HEK293 (cell line): Measurements from ENCODE around the gene LRP1B.

ENCODE experiments used
- CTCF ChIA-PET: fragments of 350-600 bp; formaldehyde crosslinking; extraction: SDS; loops from one replicate; lab custom pipeline; 2021; ENCODE audit warnings: antibody characterized with exemption; lab: Yijun Ruan, JAX
- POLR2A ChIA-PET: fragments of 300-600 bp; formaldehyde crosslinking; extraction: SDS; loops from one replicate; lab custom pipeline; 2020; ENCODE audit warnings: antibody characterized with exemption, inconsistent platforms; lab: Yijun Ruan, JAX
- H3K27ac ChIP-seq: fragments of 200-500 bp; sonication (Bioruptor generic); 2 replicates; pipeline ENCODE4 v1.5.1; 2014; ENCODE audit warnings: low read depth, low read length, control low read depth, inconsistent platforms; ENCODE audit errors: extremely low read depth
- H3K36me3 ChIP-seq, 2 experiments: fragments of 200-500 bp in 1 of 2; sonication (Bioruptor generic) in 1 of 2; 1 replicate in 1 of 2; 2 replicates in 1 of 2; pipeline ENCODE4 v1.5.1; 2014 to 2017; ENCODE audit warnings: inconsistent platforms in 2 of 2, low read length in 2 of 2; ENCODE audit not compliant: control insufficient read depth in 2 of 2, insufficient read depth in 1 of 2
- H3K4me1 ChIP-seq: fragments of 200-500 bp; sonication (Bioruptor generic); 2 replicates; pipeline ENCODE4 v1.5.1; 2014; ENCODE audit warnings: mild to moderate bottlenecking, low read length, inconsistent platforms; ENCODE audit not compliant: control insufficient read depth, insufficient read depth
- H3K4me3 ChIP-seq: 2 replicates; pipeline ENCODE4 v1.5.1; 2011; ENCODE audit warnings: low read depth, mild to moderate bottlenecking, control low read depth, low read length, moderate library complexity
- H3K9me3 ChIP-seq: fragments of 200-500 bp; sonication (Bioruptor generic); 2 replicates; pipeline ENCODE4 v1.5.1; 2014; ENCODE audit warnings: low read depth, low read length, inconsistent platforms; ENCODE audit not compliant: control insufficient read depth, insufficient read depth
- OVOL3 ChIP-seq: fragments of 450-650 bp; formaldehyde crosslinking; IDR thresholded peaks from 2 replicates; pipeline ENCODE4 v1.5.1; 2016; ENCODE audit warnings: missing biosample characterization, missing genetic modification characterization
- RBAK ChIP-seq: fragments of 450-650 bp; formaldehyde crosslinking; IDR thresholded peaks from 2 replicates; pipeline ENCODE4 v1.5.1; 2016; ENCODE audit warnings: missing biosample characterization, missing genetic modification characterization
- WT1 ChIP-seq: fragments of 450-650 bp; formaldehyde crosslinking; IDR thresholded peaks from 2 replicates; pipeline ENCODE4 v1.5.1; 2016; ENCODE audit warnings: missing biosample characterization, missing genetic modification characterization
- ZBTB20 ChIP-seq: fragments of 450-650 bp; formaldehyde crosslinking; IDR thresholded peaks from 2 replicates; pipeline ENCODE4 v1.5.1; 2016; ENCODE audit warnings: missing biosample characterization, missing genetic modification characterization
- ZEB2 ChIP-seq: fragments of 450-650 bp; formaldehyde crosslinking; IDR thresholded peaks from 2 replicates; pipeline ENCODE4 v1.5.1; 2016; ENCODE audit warnings: missing biosample characterization, missing genetic modification characterization
- ZFP37 ChIP-seq: fragments of 450-650 bp; formaldehyde crosslinking; IDR thresholded peaks from 2 replicates; pipeline ENCODE4 v1.5.1; 2016; ENCODE audit warnings: missing biosample characterization, missing genetic modification characterization
- ZNF266 ChIP-seq: fragments of 450-650 bp; formaldehyde crosslinking; IDR thresholded peaks from 2 replicates; pipeline ENCODE4 v1.5.1; 2016; ENCODE audit warnings: missing biosample characterization, missing genetic modification characterization, low read depth
- ZNF354C ChIP-seq: fragments of 450-650 bp; formaldehyde crosslinking; IDR thresholded peaks from 2 replicates; pipeline ENCODE4 v1.5.1; 2016; ENCODE audit warnings: missing biosample characterization, missing genetic modification characterization, low read depth, borderline replicate concordance
- ZNF37A ChIP-seq: fragments of 450-650 bp; IDR thresholded peaks from 2 replicates; pipeline ENCODE4 v1.5.1; 2018; ENCODE audit warnings: missing biosample characterization, missing genetic modification characterization
- ZNF664 ChIP-seq: fragments of 450-650 bp; formaldehyde crosslinking; IDR thresholded peaks from 2 replicates; pipeline ENCODE4 v1.5.1; 2016; ENCODE audit warnings: missing biosample characterization, missing genetic modification characterization
- ZNF670 ChIP-seq: fragments of 450-650 bp; formaldehyde crosslinking; IDR thresholded peaks from 2 replicates; pipeline ENCODE4 v1.5.1; 2016; ENCODE audit warnings: missing biosample characterization, missing genetic modification characterization, low read depth
- ZXDB ChIP-seq: fragments of 450-650 bp; formaldehyde crosslinking; IDR thresholded peaks from 2 replicates; pipeline ENCODE4 v1.5.1; 2016; ENCODE audit warnings: missing biosample characterization, missing genetic modification characterization
- TF ChIP-seq, protein P1 (sequence below): fragments of 450-650 bp; formaldehyde crosslinking; IDR thresholded peaks from 2 replicates; pipeline ENCODE4 v1.5.1; 2016; ENCODE audit warnings: missing biosample characterization, missing genetic modification characterization
- TF ChIP-seq, protein P2 (sequence below): fragments of 450-650 bp; formaldehyde crosslinking; IDR thresholded peaks from 2 replicates; pipeline ENCODE4 v1.5.1; 2016; ENCODE audit warnings: missing biosample characterization, missing genetic modification characterization, borderline replicate concordance
- TF ChIP-seq, protein P3 (sequence below): fragments of 450-650 bp; formaldehyde crosslinking; IDR thresholded peaks from 2 replicates; pipeline ENCODE4 v1.5.1; 2017; ENCODE audit warnings: missing biosample characterization, missing genetic modification characterization
- TF ChIP-seq, protein P4 (sequence below): fragments of 450-650 bp; IDR thresholded peaks from 2 replicates; pipeline ENCODE4 v1.5.1; 2018; ENCODE audit warnings: missing biosample characterization, mild to moderate bottlenecking, missing genetic modification characterization
- TF ChIP-seq, protein P5 (sequence below): fragments of 450-650 bp; formaldehyde crosslinking; IDR thresholded peaks from 2 replicates; pipeline ENCODE4 v1.5.1; 2016; ENCODE audit warnings: missing biosample characterization, missing genetic modification characterization
- TF ChIP-seq, protein P6 (sequence below): fragments of 450-650 bp; formaldehyde crosslinking; IDR thresholded peaks from 2 replicates; pipeline ENCODE4 v1.5.1; 2017; ENCODE audit warnings: missing biosample characterization, missing genetic modification characterization

Gene LRP1B

DNA sequence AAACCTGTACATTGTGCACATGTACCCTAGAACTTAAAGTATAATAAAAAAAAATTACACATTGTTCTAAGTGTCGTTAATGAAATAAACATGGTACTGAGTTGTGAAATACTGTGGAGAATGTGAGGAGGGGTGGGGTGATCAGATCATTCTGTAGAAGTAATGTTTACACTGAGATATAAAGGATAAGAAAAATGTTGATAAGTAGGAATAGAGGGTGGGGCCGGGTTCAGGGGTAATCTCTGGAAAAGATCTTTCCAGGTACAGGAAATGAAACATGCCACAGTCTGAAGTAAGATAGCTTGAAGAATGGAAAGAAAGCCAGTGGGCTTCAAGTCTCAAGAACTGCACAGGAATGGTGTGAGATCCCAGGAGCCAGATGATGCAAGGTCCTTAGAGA is 1482.4 kb downstream of the LRP1B start (continued):
- TF ChIP-seq, protein P1, sequence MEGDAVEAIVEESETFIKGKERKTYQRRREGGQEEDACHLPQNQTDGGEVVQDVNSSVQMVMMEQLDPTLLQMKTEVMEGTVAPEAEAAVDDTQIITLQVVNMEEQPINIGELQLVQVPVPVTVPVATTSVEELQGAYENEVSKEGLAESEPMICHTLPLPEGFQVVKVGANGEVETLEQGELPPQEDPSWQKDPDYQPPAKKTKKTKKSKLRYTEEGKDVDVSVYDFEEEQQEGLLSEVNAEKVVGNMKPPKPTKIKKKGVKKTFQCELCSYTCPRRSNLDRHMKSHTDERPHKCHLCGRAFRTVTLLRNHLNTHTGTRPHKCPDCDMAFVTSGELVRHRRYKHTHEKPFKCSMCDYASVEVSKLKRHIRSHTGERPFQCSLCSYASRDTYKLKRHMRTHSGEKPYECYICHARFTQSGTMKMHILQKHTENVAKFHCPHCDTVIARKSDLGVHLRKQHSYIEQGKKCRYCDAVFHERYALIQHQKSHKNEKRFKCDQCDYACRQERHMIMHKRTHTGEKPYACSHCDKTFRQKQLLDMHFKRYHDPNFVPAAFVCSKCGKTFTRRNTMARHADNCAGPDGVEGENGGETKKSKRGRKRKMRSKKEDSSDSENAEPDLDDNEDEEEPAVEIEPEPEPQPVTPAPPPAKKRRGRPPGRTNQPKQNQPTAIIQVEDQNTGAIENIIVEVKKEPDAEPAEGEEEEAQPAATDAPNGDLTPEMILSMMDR (tag by site-specific recombination): no peak
- no peak for TF ChIP-seq ZFP37
- TF ChIP-seq, protein P2, sequence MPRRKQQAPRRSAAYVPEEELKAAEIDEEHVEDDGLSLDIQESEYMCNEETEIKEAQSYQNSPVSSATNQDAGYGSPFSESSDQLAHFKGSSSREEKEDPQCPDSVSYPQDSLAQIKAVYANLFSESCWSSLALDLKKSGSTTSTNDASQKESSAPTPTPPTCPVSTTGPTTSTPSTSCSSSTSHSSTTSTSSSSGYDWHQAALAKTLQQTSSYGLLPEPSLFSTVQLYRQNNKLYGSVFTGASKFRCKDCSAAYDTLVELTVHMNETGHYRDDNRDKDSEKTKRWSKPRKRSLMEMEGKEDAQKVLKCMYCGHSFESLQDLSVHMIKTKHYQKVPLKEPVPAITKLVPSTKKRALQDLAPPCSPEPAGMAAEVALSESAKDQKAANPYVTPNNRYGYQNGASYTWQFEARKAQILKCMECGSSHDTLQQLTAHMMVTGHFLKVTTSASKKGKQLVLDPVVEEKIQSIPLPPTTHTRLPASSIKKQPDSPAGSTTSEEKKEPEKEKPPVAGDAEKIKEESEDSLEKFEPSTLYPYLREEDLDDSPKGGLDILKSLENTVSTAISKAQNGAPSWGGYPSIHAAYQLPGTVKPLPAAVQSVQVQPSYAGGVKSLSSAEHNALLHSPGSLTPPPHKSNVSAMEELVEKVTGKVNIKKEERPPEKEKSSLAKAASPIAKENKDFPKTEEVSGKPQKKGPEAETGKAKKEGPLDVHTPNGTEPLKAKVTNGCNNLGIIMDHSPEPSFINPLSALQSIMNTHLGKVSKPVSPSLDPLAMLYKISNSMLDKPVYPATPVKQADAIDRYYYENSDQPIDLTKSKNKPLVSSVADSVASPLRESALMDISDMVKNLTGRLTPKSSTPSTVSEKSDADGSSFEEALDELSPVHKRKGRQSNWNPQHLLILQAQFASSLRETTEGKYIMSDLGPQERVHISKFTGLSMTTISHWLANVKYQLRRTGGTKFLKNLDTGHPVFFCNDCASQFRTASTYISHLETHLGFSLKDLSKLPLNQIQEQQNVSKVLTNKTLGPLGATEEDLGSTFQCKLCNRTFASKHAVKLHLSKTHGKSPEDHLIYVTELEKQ: no peak
- TF ChIP-seq, protein P3, sequence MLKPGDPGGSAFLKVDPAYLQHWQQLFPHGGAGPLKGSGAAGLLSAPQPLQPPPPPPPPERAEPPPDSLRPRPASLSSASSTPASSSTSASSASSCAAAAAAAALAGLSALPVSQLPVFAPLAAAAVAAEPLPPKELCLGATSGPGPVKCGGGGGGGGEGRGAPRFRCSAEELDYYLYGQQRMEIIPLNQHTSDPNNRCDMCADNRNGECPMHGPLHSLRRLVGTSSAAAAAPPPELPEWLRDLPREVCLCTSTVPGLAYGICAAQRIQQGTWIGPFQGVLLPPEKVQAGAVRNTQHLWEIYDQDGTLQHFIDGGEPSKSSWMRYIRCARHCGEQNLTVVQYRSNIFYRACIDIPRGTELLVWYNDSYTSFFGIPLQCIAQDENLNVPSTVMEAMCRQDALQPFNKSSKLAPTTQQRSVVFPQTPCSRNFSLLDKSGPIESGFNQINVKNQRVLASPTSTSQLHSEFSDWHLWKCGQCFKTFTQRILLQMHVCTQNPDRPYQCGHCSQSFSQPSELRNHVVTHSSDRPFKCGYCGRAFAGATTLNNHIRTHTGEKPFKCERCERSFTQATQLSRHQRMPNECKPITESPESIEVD: no peak
- TF ChIP-seq, all 188 proteins: peak for 0

DNA sequence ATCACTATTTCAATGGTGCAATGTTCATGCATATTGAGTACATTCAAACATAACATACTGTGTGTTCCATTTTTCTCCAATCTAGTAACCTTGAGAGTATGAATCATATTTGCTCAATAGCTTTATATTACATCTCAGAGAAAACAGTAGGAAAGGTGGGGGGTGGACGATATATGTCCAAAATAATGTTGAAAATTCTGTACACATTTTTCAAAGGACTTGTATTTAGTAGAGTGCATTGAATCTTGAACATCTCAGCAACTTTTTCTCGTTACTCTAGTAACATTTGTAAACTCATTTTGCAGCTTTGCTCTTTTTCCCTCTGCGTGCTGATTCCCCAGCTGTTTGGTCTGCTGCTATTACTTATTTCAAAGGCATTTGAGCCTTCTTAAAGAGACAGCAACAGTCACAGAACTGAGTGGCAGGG is 1487.0 kb downstream of the LRP1B start:
- CTCF ChIA-PET: no interaction called here
- POLR2A ChIA-PET: no interaction called here
- no peak overlapping the region for H3K4me3 ChIP-seq
- H3K27ac ChIP-seq: no peak overlapping the region
- H3K9me3 ChIP-seq: no peaks in the 10 kb centered on the region
- H3K4me1 ChIP-seq: no peaks in the 10 kb centered on the region
- TF ChIP-seq, protein P4, sequence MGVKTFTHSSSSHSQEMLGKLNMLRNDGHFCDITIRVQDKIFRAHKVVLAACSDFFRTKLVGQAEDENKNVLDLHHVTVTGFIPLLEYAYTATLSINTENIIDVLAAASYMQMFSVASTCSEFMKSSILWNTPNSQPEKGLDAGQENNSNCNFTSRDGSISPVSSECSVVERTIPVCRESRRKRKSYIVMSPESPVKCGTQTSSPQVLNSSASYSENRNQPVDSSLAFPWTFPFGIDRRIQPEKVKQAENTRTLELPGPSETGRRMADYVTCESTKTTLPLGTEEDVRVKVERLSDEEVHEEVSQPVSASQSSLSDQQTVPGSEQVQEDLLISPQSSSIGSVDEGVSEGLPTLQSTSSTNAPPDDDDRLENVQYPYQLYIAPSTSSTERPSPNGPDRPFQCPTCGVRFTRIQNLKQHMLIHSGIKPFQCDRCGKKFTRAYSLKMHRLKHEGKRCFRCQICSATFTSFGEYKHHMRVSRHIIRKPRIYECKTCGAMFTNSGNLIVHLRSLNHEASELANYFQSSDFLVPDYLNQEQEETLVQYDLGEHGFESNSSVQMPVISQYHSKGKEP (tag by site-specific recombination): no peak
- TF ChIP-seq ZBTB20: no peak
- TF ChIP-seq, protein P5, sequence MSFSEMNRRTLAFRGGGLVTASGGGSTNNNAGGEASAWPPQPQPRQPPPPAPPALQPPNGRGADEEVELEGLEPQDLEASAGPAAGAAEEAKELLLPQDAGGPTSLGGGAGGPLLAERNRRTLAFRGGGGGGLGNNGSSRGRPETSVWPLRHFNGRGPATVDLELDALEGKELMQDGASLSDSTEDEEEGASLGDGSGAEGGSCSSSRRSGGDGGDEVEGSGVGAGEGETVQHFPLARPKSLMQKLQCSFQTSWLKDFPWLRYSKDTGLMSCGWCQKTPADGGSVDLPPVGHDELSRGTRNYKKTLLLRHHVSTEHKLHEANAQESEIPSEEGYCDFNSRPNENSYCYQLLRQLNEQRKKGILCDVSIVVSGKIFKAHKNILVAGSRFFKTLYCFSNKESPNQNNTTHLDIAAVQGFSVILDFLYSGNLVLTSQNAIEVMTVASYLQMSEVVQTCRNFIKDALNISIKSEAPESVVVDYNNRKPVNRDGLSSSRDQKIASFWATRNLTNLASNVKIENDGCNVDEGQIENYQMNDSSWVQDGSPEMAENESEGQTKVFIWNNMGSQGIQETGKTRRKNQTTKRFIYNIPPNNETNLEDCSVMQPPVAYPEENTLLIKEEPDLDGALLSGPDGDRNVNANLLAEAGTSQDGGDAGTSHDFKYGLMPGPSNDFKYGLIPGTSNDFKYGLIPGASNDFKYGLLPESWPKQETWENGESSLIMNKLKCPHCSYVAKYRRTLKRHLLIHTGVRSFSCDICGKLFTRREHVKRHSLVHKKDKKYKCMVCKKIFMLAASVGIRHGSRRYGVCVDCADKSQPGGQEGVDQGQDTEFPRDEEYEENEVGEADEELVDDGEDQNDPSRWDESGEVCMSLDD: no peak
- TF ChIP-seq WT1 (tag by site-specific recombination): no peak
- TF ChIP-seq ZXDB (tag by site-specific recombination): no peak
- no peak for TF ChIP-seq ZNF354C (tag by site-specific recombination)
- TF ChIP-seq ZNF664 (tag by site-specific recombination): no peak
- TF ChIP-seq, protein P6, sequence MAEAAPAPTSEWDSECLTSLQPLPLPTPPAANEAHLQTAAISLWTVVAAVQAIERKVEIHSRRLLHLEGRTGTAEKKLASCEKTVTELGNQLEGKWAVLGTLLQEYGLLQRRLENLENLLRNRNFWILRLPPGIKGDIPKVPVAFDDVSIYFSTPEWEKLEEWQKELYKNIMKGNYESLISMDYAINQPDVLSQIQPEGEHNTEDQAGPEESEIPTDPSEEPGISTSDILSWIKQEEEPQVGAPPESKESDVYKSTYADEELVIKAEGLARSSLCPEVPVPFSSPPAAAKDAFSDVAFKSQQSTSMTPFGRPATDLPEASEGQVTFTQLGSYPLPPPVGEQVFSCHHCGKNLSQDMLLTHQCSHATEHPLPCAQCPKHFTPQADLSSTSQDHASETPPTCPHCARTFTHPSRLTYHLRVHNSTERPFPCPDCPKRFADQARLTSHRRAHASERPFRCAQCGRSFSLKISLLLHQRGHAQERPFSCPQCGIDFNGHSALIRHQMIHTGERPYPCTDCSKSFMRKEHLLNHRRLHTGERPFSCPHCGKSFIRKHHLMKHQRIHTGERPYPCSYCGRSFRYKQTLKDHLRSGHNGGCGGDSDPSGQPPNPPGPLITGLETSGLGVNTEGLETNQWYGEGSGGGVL (tag by site-specific recombination): no peak
- no peak for TF ChIP-seq RBAK
- no peak for TF ChIP-seq ZNF670 (tag by site-specific recombination)
- TF ChIP-seq OVOL3 (tag by site-specific recombination): no peak
- no peak for TF ChIP-seq ZNF266 (tag by site-specific recombination)
- TF ChIP-seq ZEB2 (tag by site-specific recombination): no peak
- TF ChIP-seq ZNF37A (tag by site-specific recombination): no peak
- no peaks in the 10 kb centered on the region for H3K36me3 ChIP-seq
